ENCODE results near the gene TBXA2R.

TBXA2R gene

GRCh38 chr19:3591876-3592613, 14.6 kb downstream of the TBXA2R start:
- no peaks in the 10 kb centered on the region for H3K4me1 Mint-ChIP-seq
- H3K27ac Mint-ChIP-seq: no peak overlapping the region
- H3K27me3 Mint-ChIP-seq (ENCODE audit: low read depth, poor library complexity): peaks cover 60% of the 10 kb centered on the region
- DNase-seq: no peak
- TF ChIP-seq CTCF (IDR thresholded peaks at IDR 0.05): no peak
- no peaks in the 10 kb centered on the region for H3K36me3 Mint-ChIP-seq (ENCODE audit: low read depth)
- H3K9me3 Mint-ChIP-seq: peaks cover 19% of the 10 kb centered on the region
- no peak overlapping the region for H3K4me3 Mint-ChIP-seq

- Mint-ChIP-seq H3K27me3 (ENCODE audit: low read depth, poor library complexity) (peaks cover 69% of the 10 kb centered on the region), H3K4me1 (no peaks in the 10 kb centered on the region), H3K4me3 (no peak overlapping the region), H3K36me3 (ENCODE audit: low read depth) (no peaks in the 10 kb centered on the region), H3K9me3 (peaks cover 19% of the 10 kb centered on the region), H3K27ac (no peak overlapping the region)
- no peak for TF ChIP-seq CTCF (IDR thresholded peaks at IDR 0.05)
- DNase-seq: no peak
These were observed 15.6 kb downstream of the TBXA2R start for GRCh38 chr19:3590991-3591659.

GRCh38 chr19:3589949-3590348, 16.7 kb downstream of the TBXA2R start:
- TF ChIP-seq CTCF (IDR thresholded peaks at IDR 0.05): no peak
- no peaks in the 10 kb centered on the region for H3K36me3 Mint-ChIP-seq (ENCODE audit: low read depth)
- peaks cover 19% of the 10 kb centered on the region for H3K9me3 Mint-ChIP-seq
- no peak overlapping the region for H3K4me3 Mint-ChIP-seq
- H3K4me1 Mint-ChIP-seq: no peaks in the 10 kb centered on the region
- no peak for DNase-seq
- H3K27ac Mint-ChIP-seq: no peak overlapping the region
- peaks cover 72% of the 10 kb centered on the region for H3K27me3 Mint-ChIP-seq (ENCODE audit: low read depth, poor library complexity)

GRCh38 chr19:3589439-3589838, 17.2 kb downstream of the TBXA2R start:
- no peak for DNase-seq
- no peak for TF ChIP-seq CTCF (IDR thresholded peaks at IDR 0.05)
- Mint-ChIP-seq H3K4me1 (no peaks in the 10 kb centered on the region), H3K27me3 (ENCODE audit: low read depth, poor library complexity) (peaks cover 70% of the 10 kb centered on the region), H3K36me3 (ENCODE audit: low read depth) (no peaks in the 10 kb centered on the region), H3K9me3 (peaks cover 19% of the 10 kb centered on the region), H3K27ac (no peak overlapping the region), H3K4me3 (no peak overlapping the region)

GRCh38 chr19:3586707-3587346, 19.8 kb downstream of the TBXA2R start:
- H3K27me3 Mint-ChIP-seq (ENCODE audit: low read depth, poor library complexity): peaks cover 70% of the 10 kb centered on the region
- no peak overlapping the region for H3K27ac Mint-ChIP-seq
- no peaks in the 10 kb centered on the region for H3K4me1 Mint-ChIP-seq
- H3K9me3 Mint-ChIP-seq: peaks cover 19% of the 10 kb centered on the region
- H3K36me3 Mint-ChIP-seq (ENCODE audit: low read depth): no peaks in the 10 kb centered on the region
- DNase-seq: no peak
- no peak for TF ChIP-seq CTCF (IDR thresholded peaks at IDR 0.05)
- no peak overlapping the region for H3K4me3 Mint-ChIP-seq

Data from nephron progenitor cell (in vitro differentiated cells).